GM21381 (cell line): ENCODE results near the gene PLEKHG1.
A peak's percentile ranks its signal among the peaks of the same experiment; 100 is the strongest.

Experiments used
- ATAC-seq: cut with Tn5 transposase; IDR thresholded peaks from one replicate; pipeline ENCODE4 v1.9.1; 2021; ENCODE audit warnings: mild to moderate bottlenecking, moderate library complexity; ENCODE audit not compliant: unreplicated experiment

Gene PLEKHG1

DNA sequence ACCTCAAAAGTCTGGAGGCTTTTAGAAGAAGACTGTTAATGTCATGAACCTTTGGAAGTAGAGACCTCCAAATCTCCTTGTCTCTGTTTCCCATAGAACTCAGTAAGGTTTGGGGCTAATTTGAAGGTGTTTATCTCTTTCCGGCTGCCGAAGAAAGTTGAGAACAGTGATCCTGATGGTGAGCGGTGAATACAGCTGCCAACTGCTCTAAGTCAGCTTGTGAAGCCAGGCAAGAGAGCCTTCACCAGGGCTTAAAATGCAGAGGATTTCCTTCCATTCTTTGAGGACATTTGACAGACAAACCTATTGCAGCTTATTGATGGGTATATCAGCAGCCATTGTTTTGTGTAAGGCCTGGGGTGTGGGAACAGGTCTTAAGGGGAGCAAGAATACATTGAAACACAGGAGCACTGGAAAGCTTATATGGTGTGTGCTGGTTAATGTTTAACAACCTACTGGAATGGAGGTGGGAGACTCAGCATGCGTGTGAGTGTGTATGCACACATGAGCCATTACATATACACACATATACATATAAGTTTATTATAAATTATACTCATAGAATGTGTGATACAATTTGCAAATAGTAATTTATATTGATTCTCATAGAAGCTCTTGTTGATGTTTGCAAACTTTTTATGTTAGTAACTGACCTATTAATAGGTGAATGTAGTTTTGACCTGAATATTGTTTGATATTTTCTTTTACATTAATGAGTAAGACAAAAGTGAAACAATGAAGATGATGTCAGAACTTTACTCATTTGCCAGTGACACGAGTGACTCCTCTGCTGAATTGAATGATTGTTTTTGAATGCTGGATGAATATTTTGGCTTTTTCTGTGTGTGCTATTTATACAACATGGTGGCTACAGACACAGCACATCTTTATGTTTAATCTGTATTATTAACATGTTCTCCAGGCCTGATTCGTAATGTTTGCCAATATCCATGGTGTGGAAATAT, 18.1 kb downstream of the PLEKHG1 start:
- ATAC-seq: no peak

DNA sequence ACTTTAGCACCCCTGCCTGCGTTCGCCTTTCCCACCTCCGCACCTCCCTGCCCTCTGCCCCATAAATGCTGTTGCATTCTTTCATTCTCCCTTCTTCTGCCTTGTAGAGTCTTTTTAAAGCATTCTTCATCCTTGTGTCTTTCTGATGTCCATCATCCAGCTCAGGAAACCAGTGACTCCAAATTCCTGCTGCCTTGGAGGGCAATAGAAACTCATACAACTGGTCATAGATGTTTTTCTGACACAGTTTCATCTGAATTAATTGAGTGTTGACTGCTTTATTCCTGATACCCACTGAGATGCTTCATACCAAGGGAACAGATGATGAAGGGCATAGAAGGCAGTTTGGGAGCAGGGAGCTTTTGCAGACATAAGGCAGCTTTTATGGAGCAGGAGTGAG, 19.6 kb downstream of the PLEKHG1 start:
- ATAC-seq: no peak

GRCh38 chr6:150620244-150620643, 20.6 kb downstream of the PLEKHG1 start:
- ATAC-seq: no peak

GRCh38 chr6:150620763-150621162, 21.1 kb downstream of the PLEKHG1 start:
- no peak for ATAC-seq

GRCh38 chr6:150622476-150622875, 22.8 kb downstream of the PLEKHG1 start:
- ATAC-seq: no peak

DNA sequence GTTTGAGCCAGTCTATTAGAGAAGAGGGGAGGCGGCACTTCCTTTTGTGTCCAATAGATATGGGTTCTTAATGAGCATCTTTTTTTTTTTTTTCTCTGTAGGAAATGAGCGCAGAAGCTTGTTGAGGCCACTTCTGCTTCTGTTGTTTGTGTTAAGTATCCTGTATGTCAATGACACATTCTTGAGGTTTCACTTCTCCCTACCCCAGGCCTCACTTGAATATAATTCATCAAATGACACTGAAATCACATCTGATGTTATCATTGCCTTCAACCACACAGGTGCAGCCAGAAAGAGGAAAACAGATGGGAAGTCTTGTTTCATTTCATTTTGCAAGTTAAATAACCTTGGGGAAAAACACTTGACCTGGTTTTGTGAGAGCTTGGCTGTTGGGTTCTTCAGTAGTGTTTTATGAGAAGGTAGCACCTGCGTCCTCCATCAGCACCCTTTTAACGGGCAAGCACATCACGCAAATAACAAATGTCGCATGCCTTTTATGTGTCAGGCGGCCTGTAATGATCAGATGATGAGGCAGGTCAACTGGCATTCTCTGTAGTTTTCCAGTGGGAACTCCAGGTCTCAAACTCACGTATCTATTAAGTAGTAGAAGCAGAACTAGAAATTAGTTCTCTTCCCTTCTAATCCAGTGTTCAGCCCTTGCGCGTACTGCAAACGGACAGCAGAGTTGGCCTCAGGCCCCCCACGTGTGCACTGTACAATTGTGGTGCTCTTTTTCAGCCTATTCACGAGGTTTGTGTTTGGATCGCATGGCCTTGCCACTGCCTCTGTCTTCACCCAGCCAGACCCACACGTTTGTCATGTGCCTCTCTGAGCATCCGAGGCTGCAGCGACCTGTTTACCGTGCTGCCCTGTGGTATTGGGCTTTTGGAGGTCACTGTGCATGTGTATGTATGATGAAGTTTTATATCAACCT, 23.5 kb downstream of the PLEKHG1 start:
- ATAC-seq: peak; percentile 96

DNA sequence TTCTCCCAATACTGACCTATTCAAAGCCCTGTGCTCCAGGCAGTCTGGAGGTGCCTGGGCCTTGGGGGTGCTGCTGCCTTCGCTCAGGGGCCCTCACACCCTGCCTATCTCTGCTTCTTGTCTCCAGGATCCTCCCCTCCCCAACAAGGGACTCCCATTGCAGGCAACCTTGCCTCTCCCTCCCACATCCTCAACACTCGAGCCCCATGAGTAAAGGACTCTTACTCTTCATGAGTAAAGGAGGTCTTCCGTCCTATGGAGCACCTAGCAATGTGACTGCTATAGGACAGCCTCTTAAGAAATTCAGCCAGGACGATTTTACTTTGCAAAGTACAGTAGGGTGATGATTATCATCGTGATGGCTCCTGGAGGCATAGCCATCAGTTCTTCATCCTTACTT, 24.5 kb downstream of the PLEKHG1 start:
- ATAC-seq: no peak

GRCh38 chr6:150625927-150626326, 26.2 kb downstream of the PLEKHG1 start:
- no peak for ATAC-seq

- ATAC-seq: no peak
Observed at GRCh38 chr6:150627154-150627553, 27.5 kb downstream of the PLEKHG1 start.

DNA sequence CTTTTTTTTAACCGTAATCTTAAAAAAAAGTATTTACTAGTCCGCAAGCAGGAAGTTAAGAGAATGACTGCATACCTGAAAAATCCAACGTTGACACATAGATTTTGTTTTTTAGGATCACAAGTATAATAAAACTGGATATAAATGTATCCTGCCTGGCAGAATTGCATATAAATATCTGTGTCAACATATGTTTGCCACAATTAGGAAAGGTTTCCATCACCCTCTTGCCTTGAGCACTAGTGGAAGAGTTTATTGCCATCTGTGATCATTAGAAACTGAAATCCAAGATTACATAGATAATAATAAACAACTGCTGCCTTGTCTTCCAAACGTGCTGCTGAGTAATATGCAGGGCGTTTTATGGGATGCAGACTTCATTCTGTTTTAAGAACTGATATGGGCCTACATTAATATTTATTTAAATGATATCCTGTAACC, 27.9 kb downstream of the PLEKHG1 start:
- no peak for ATAC-seq

DNA sequence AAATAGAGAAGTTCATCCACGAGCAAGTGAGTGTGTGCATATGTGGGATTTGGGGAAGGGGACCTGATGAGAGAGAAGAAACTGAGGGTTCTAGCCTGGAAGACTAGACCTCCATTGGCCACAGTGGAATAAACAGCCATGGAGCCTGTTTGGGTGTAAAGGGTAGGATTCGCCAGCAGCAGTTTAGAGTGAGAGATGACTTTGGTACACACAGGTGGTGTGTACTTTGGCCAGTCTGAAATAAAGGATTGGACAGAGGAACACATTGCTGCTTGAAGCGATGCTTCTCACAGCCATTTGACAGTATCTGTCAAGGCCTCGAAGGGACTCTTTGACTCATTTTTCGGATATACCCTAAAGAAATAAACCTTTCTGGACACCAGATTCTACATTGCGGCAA, 29.2 kb downstream of the PLEKHG1 start:
- no peak for ATAC-seq

DNA sequence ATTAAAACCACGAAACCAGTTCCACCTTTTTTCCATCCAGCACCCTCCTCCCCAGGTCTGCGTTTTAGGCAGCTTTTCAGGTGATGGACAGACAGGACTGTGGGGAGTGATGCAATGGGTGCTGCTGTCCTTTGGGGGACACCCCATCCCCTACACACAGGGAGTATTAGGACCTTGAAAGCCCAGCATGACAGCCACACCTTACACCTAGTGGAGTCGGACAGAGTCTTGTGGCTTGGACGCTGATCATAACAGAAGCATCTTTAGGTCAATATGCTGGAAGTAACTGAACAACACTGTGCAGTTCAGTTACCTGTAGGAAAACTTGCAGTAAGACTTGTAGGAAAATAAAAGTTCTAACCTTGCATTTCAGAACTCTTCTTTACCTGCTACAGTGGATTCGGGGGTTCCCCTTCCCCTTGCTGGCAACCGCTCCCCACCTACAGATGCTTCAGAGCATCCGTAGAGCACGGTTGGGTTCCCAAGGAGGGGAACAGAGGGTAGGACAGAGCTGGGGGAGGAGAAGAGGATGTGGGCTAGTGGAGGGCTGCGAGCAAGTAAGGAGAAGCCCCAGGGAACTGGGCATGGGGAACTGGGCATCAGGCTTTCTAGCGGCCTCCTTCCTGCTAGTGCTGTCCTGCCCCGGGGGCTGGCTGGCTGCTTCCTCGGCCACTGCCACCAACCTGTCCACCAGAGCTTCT, 31.7 kb downstream of the PLEKHG1 start:
- peak; percentile 27 for ATAC-seq

DNA sequence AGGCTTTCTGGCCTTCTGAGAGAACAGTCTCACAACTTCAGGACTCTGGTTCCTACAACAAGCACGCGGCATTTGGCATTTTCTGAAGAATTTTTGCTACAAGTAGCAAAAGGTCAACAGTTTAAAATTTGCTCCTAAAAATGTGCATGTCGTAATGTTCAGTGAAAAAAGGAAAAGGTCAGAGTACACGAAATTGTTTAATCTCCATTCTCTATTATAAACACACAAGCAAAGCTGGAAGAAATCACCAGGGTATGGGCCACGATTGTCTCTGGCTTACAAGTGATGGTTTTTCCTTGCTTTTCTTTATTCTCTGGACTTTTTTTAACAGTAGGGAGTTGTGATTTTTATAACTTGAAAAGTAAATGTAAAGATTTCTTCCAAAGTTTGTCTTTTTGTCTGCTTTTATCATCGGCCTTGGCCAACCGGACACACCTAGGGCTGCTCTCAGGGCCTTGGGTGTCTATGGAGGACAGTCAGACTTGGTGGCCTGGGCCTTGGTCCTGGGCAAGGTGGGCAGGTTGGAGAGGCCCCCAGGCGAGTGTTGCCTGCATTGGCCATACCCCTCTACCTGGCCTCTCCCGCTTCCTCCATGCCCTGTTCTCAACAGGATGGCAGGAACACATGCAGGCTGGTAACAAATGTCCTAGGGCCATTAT, 32.4 kb downstream of the PLEKHG1 start:
- ATAC-seq: no peak

- peak; percentile 44 for ATAC-seq
Observed at GRCh38 chr6:150632785-150633485, 33.2 kb downstream of the PLEKHG1 start.

DNA sequence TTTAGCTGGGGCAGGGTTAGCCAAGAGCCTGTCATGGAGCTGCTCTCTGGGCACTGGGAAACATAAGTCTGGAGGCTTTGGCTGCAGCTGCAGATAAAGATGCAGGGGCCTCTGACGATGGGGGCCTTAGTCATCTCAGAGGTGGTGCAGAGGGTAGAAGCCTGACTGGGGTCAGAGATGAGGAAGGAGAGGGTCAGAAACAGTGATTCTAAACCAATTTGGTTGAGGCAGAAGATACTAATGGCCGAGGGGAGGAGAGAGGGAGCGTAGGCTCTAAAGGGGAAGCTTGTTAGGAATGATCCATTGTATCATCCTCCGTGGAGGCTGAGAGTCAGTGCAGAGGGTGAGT, 33.8 kb downstream of the PLEKHG1 start:
- peak; percentile 9 for ATAC-seq

DNA sequence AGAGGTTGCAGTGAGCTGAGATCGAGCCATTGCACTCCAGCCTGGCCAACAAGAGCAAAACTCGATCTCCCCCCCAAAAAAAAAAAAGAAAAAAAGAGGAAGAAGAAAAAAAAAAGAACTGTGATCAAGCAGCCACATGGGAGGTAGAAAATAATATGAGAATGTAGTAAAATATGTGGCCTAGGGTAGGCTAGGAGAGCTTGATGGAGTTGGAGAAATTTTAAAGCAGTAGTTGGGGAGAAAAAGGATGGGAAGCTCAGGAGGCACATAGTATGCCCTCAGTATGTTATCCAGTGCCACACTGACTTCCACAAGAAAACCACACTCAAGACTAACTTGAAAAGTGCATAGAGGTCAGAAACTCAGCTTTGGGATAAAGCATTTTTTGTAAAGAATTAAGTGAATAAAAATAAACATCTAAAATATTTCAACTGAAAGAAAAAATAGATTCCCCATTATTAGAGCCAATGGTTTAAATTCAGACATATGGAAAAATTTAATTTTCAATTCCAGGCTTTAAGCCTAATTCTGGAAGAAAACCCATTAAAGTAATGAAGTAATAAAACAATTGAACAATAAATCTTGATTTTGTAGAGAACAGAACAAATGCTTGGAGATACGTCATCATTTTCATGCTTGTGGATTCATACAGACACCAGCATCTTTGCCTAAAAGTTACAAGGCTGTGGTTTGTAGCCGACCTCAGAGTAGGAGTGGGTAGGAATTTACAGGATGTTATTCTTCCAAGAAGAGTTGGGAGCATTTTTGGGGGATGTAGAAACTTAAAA, 34.7 kb downstream of the PLEKHG1 start:
- ATAC-seq: no peak

DNA sequence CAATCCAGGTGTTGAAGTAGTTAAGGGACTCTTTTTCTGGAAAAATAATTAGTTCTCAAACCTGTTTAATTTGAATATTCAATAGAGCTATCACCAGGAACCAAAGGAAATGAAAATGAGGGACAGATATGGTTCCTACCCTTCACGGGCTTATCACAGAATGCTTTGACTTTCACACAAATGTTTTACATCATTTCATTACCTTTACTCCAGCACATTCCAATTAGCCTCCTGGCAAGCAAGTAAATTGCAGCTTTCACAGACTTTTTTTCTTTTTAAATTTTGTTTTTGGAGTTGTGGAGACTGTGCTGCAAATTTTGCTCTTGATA, 35.2 kb downstream of the PLEKHG1 start:
- ATAC-seq: no peak

- no peak for ATAC-seq
Observed at GRCh38 chr6:150635906-150636514, 36.3 kb downstream of the PLEKHG1 start.

DNA sequence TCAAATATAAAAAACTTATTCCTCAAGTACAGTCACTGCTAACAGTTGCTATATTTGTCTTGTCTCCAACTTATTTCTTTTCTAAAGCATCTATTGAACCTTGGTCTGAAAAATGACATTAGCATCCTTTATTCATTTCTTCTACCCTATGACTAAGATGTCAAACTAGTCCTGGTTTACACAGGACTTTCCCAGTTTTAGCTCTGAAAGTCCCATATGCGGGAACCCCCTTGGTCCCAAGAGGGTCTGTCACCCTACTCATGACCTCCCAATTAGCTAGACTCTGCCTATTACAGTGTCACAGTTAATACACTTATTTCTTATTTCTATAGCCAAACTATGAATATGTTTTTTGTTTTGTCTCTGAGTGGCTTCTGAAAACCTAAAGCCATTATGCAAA, 37.1 kb downstream of the PLEKHG1 start:
- ATAC-seq: no peak
